Small intestine (tissue), 7 donors: Measurements from ENCODE around the gene A3GALT2. TPM values are rescaled to one million over a fixed set of nuclear protein-coding genes. Genes with fewer than 3 reads are reported as not detected.

Experiments
- DNase-seq, 2 donors: peaks; one replicate each; pipeline versions ENCODE4 v3.0.0 to v3.0.0-alpha.2; 2013
- FAIRE-seq: peaks from 2 replicates; lab custom pipeline; 2012; peaks lifted over from hg19 to GRCh38; lab: Jason Lieb, UNC
- H3K27ac ChIP-seq, 3 donors: one replicate each; pipeline ENCODE4 v1.5.1; 2013; ENCODE audit warnings: low read length in 2 of 3, mild to moderate bottlenecking in 2 of 3, control low read depth in 1 of 3, inconsistent platforms in 1 of 3, low read depth in 1 of 3, moderate library complexity in 1 of 3
- H3K27me3 ChIP-seq, 3 donors: one replicate each; pipeline ENCODE4 v1.6.1; 2013; ENCODE audit warnings: low read length in 3 of 3, inconsistent platforms in 1 of 3; ENCODE audit not compliant: control insufficient read depth in 3 of 3, insufficient read depth in 3 of 3
- H3K36me3 ChIP-seq, 3 donors: one replicate each; pipeline ENCODE4 v1.6.1; 2013; ENCODE audit warnings: low read length in 3 of 3, inconsistent platforms in 1 of 3, low read depth in 1 of 3, mild to moderate bottlenecking in 1 of 3, moderate library complexity in 1 of 3; ENCODE audit not compliant: control insufficient read depth in 3 of 3, insufficient read depth in 2 of 3
- H3K4me1 ChIP-seq, 3 donors: one replicate each; pipeline ENCODE4 v1.6.1; 2013; ENCODE audit warnings: low read length in 2 of 3, inconsistent platforms in 1 of 3, low read depth in 1 of 3, mild to moderate bottlenecking in 1 of 3, moderate library complexity in 1 of 3; ENCODE audit not compliant: control insufficient read depth in 3 of 3, insufficient read depth in 2 of 3
- H3K4me3 ChIP-seq, 3 donors: one replicate each; pipeline ENCODE4 v1.5.1; 2013; ENCODE audit warnings: low read length in 3 of 3, control low read depth in 1 of 3, inconsistent platforms in 1 of 3, low read depth in 1 of 3, mild to moderate bottlenecking in 1 of 3, moderate library complexity in 1 of 3
- H3K9me3 ChIP-seq, 2 donors: one replicate each; pipeline ENCODE4 v1.6.1; 2013; ENCODE audit warnings: low read depth in 1 of 2, low read length in 1 of 2; ENCODE audit not compliant: control insufficient read depth in 2 of 2, insufficient read depth in 1 of 2
- WGBS, 3 donors: extraction: QIAGEN DNeasy Blood & Tissue Kit; methylation state at CpG; one replicate each; pipeline ENCODE4 v1.1.7; 2013; 5-methylcytosine and 5-hydroxymethylcytosine counted together
- polyA plus RNA-seq, 4 donors: library from polyadenylated mRNA; stranded (reverse) in 3 of 4; unstranded in 1 of 4; fragments of 200-250 nt in 3 of 4; fragments of 120-200 nt in 1 of 4; gene quantifications; one replicate each; pipeline versions ENCODE4 v1.2.1 to v1.2.3, GENCODE V29; 2013
- donor health status: healthy with polysubstance abuse.
- donor health status: control.
- donor health status: control.
- donor health status: Bipolar disorder and iron deficiency.
- donor health status: healthy.

Gene A3GALT2
- polyA plus RNA-seq, 4 donors, result 0.04 TPM; not detected in 3

- no peak for DNase-seq
- peaks cover 0 to 8% (median 0%) of the 10 kb centered on the region in 3 donors for H3K4me1 ChIP-seq
These were observed 49.0 kb downstream of the A3GALT2 start for GRCh38 chr1:33271666-33272505.

GRCh38 chr1:33270808-33271465 is 50.0 kb downstream of the A3GALT2 start:
- Histone ChIP-seq H3K36me3 (peaks cover 0 to 76% (median 0%) of the 10 kb centered on the region in 3 donors), H3K27ac (no peak overlapping the region), H3K4me3 (no peak overlapping the region), H3K27me3 (no peaks in the 10 kb centered on the region), H3K4me1 (peaks cover 0 to 8% (median 0%) of the 10 kb centered on the region in 3 donors), H3K9me3 (no peaks in the 10 kb centered on the region)
- 87 to 95% (median 87%) methylated on average over 7 of the region's 7 CpGs for WGBS, 3 donors
- no peak for FAIRE-seq
- no peak for DNase-seq

More at GRCh38 chr1:33271666-33272505, 49.0 kb downstream of the A3GALT2 start:
- 86 to 91% (median 90%) methylated on average over 13 of the region's 13 CpGs for WGBS, 3 donors
- H3K27me3 ChIP-seq, result no peaks in the 10 kb centered on the region
- H3K27ac ChIP-seq, result no peak overlapping the region
- no peak overlapping the region for H3K4me3 ChIP-seq
- no peak for FAIRE-seq
- H3K36me3 ChIP-seq, result peaks cover 0 to 75% (median 0%) of the 10 kb centered on the region in 3 donors
- H3K9me3 ChIP-seq, result no peaks in the 10 kb centered on the region

- FAIRE-seq, result no peak
- no peak overlapping the region for H3K4me3 ChIP-seq
- H3K27ac ChIP-seq, result no peak overlapping the region
- peaks cover 0 to 4% (median 0%) of the 10 kb centered on the region in 3 donors for H3K4me1 ChIP-seq
- peaks cover 0 to 76% (median 0%) of the 10 kb centered on the region in 3 donors for H3K36me3 ChIP-seq
- no peaks in the 10 kb centered on the region for H3K27me3 ChIP-seq
- 90 to 94% (median 93%) methylated on average over 5 of the region's 5 CpGs for WGBS, 3 donors
- DNase-seq, result no peak
- H3K9me3 ChIP-seq, result no peaks in the 10 kb centered on the region
These were observed 50.5 kb downstream of the A3GALT2 start for GRCh38 chr1:33270379-33270778.

GRCh38 chr1:33269621-33270020 is 51.3 kb downstream of the A3GALT2 start:
- Histone ChIP-seq H3K36me3 (peaks cover 0 to 75% (median 0%) of the 10 kb centered on the region in 3 donors), H3K4me3 (no peak overlapping the region), H3K4me1 (no peaks in the 10 kb centered on the region), H3K27ac (no peak overlapping the region), H3K27me3 (no peaks in the 10 kb centered on the region), H3K9me3 (no peaks in the 10 kb centered on the region)
- WGBS, 3 donors, result 72 to 86% (median 78%) methylated on average over 5 of the region's 5 CpGs
- no peak for FAIRE-seq
- DNase-seq, result no peak

GRCh38 chr1:33268927-33269610 is 51.8 kb downstream of the A3GALT2 start:
- 67 to 88% (median 84%) methylated on average over 5 of the region's 5 CpGs for WGBS, 3 donors
- Histone ChIP-seq H3K27ac (no peak overlapping the region), H3K9me3 (no peaks in the 10 kb centered on the region), H3K4me1 (no peaks in the 10 kb centered on the region), H3K36me3 (peaks cover 0 to 70% (median 0%) of the 10 kb centered on the region in 3 donors), H3K4me3 (no peak overlapping the region), H3K27me3 (no peaks in the 10 kb centered on the region)
- DNase-seq, result no peak
- no peak for FAIRE-seq

GRCh38 chr1:33268457-33268856 is 52.4 kb downstream of the A3GALT2 start:
- WGBS, 3 donors, result 82 to 95% (median 90%) methylated on average over 2 of the region's 2 CpGs
- Histone ChIP-seq H3K9me3 (no peaks in the 10 kb centered on the region), H3K36me3 (peaks cover 0 to 67% (median 0%) of the 10 kb centered on the region in 3 donors), H3K4me3 (no peak overlapping the region), H3K27ac (no peak overlapping the region), H3K27me3 (no peaks in the 10 kb centered on the region), H3K4me1 (no peaks in the 10 kb centered on the region)
- DNase-seq (no peak), FAIRE-seq (no peak)

- FAIRE-seq (no peak), DNase-seq (no peak)
- Histone ChIP-seq H3K36me3 (peaks cover 0 to 63% (median 0%) of the 10 kb centered on the region in 3 donors), H3K4me3 (no peak overlapping the region), H3K27me3 (no peaks in the 10 kb centered on the region), H3K4me1 (no peaks in the 10 kb centered on the region), H3K27ac (no peak overlapping the region), H3K9me3 (no peaks in the 10 kb centered on the region)
- 78 to 87% (median 81%) methylated on average over 5 of the region's 5 CpGs for WGBS, 3 donors
These were observed 53.3 kb downstream of the A3GALT2 start for GRCh38 chr1:33267468-33268205.
